HG03135 (cell line): Measurements from ENCODE around the gene KRTAP25-1.

Source experiments
- ATAC-seq: cut with Tn5 transposase; IDR thresholded peaks from one replicate; pipeline ENCODE4 v1.9.1; 2021; ENCODE audit warnings: mild to moderate bottlenecking, moderate library complexity; ENCODE audit not compliant: unreplicated experiment

KRTAP25-1 gene

GRCh38 chr21:30251781-30252180 lies 37.5 kb downstream of the KRTAP25-1 start:
- no peak for ATAC-seq

- no peak for ATAC-seq
These were observed 39.4 kb downstream of the KRTAP25-1 start for GRCh38 chr21:30249936-30250335.

GRCh38 chr21:30248844-30249243 lies 40.5 kb downstream of the KRTAP25-1 start:
- ATAC-seq, result no peak

- no peak for ATAC-seq
These were observed 44.3 kb downstream of the KRTAP25-1 start for GRCh38 chr21:30245061-30245460.

GRCh38 chr21:30243691-30244090 lies 45.6 kb downstream of the KRTAP25-1 start:
- no peak for ATAC-seq

- no peak for ATAC-seq
These were observed 48.7 kb downstream of the KRTAP25-1 start for GRCh38 chr21:30240661-30241060.
